ENCODE results near the gene SENP8.
"Not testable (repeated sequence)": the region's sequence is repeated elsewhere in the genome, so short reads cannot be mapped to it uniquely, and the experiment has no call there.

Gene SENP8

GRCh38 chr15:72155635-72156616, 37.7 kb downstream of the SENP8 start:
- DNase-seq, result peak; percentile 83

- DNase-seq, result no peak
Measured at GRCh38 chr15:72156928-72157327, 38.7 kb downstream of the SENP8 start.

- DNase-seq, result no peak
Measured at GRCh38 chr15:72160696-72161245, 42.6 kb downstream of the SENP8 start.

- no peak for DNase-seq
Measured at GRCh38 chr15:72161361-72162132, 43.3 kb downstream of the SENP8 start.

- DNase-seq, result no peak
Measured at GRCh38 chr15:72162569-72162968, 44.4 kb downstream of the SENP8 start.

- DNase-seq, result no peak
Measured at GRCh38 chr15:72163719-72164118, 45.5 kb downstream of the SENP8 start.

GRCh38 chr15:72166716-72167417, 48.7 kb downstream of the SENP8 start:
- no peak for DNase-seq

- no peak for DNase-seq
Measured at GRCh38 chr15:72167445-72167844, 49.2 kb downstream of the SENP8 start.

- DNase-seq, result no peak
Measured at GRCh38 chr15:72168131-72168807, 50.1 kb downstream of the SENP8 start.

- no peak for DNase-seq
Measured at GRCh38 chr15:72168808-72169190, 50.6 kb downstream of the SENP8 start.

GRCh38 chr15:72169236-72169920, 51.2 kb downstream of the SENP8 start:
- DNase-seq, result no peak

GRCh38 chr15:72169921-72170611, 51.9 kb downstream of the SENP8 start:
- no peak for DNase-seq

GRCh38 chr15:72170691-72171090, 52.5 kb downstream of the SENP8 start:
- DNase-seq, result no peak

GRCh38 chr15:72171978-72172377, 53.8 kb downstream of the SENP8 start:
- DNase-seq, result not testable (repeated sequence)

- DNase-seq, result no peak
Measured at GRCh38 chr15:72172796-72173195, 54.6 kb downstream of the SENP8 start.

GRCh38 chr15:72173401-72173800, 55.2 kb downstream of the SENP8 start:
- no peak for DNase-seq

- DNase-seq, result no peak
Measured at GRCh38 chr15:72173864-72174550, 55.8 kb downstream of the SENP8 start.

- no peak for DNase-seq
Measured at GRCh38 chr15:72174551-72175165, 56.5 kb downstream of the SENP8 start.

GRCh38 chr15:72175186-72176044, 57.2 kb downstream of the SENP8 start:
- DNase-seq, result no peak

All from activated naive CD4-positive, alpha-beta T cell treated with anti-CD3 and anti-CD28 coated beads, Interleukin-2, amount 50 U/mL, for 16 hours (primary cell).